Activated naive CD4-positive, alpha-beta T cell treated with anti-CD3 and anti-CD28 coated beads, Interleukin-2, amount 50 U/mL, for 24 hours (primary cell): ENCODE measurements around the gene INTS14.

Source experiments
- H3K27ac Mint-ChIP-seq: one replicate; pipeline ENCODE4 v1.8.0; 2021; ENCODE audit warnings: mild to moderate bottlenecking, mixed read lengths
- H3K27me3 Mint-ChIP-seq: one replicate; pipeline ENCODE4 v1.8.0; 2021; ENCODE audit warnings: mixed read lengths
- H3K36me3 Mint-ChIP-seq: one replicate; pipeline ENCODE4 v1.8.0; 2021; ENCODE audit warnings: mixed read lengths
- H3K4me1 Mint-ChIP-seq: one replicate; pipeline ENCODE4 v1.8.0; 2021; ENCODE audit warnings: mixed read lengths
- H3K4me3 Mint-ChIP-seq: one replicate; pipeline ENCODE4 v1.8.0; 2021; ENCODE audit warnings: mild to moderate bottlenecking, mixed read lengths
- H3K9me3 Mint-ChIP-seq: one replicate; pipeline ENCODE4 v1.8.0; 2021; ENCODE audit warnings: mixed read lengths

Gene INTS14

GRCh38 chr15:65610871-65611718 lies at the start of gene INTS14:
Gene INTS14, minus strand, starts transcription at chr15:65611131. Its CDS starts 3,751 bp downstream, at chr15:65607380.
- Mint-ChIP-seq H3K27ac (peak within 1 kb of the TSS; percentile 100), H3K36me3 (no peaks in the 10 kb centered on the region), H3K4me3 (peak within 1 kb of the TSS; percentile 98), H3K9me3 (no peaks in the 10 kb centered on the region), H3K4me1 (peaks cover 44% of the 10 kb centered on the region), H3K27me3 (no peaks in the 10 kb centered on the region)

GRCh38 chr15:65659502-65660052 lies 48.6 kb upstream of the INTS14 start:
- no peaks in the 10 kb centered on the region for H3K4me1 Mint-ChIP-seq
- H3K27me3 Mint-ChIP-seq: no peaks in the 10 kb centered on the region
- no peaks in the 10 kb centered on the region for H3K9me3 Mint-ChIP-seq
- H3K27ac Mint-ChIP-seq: no peak overlapping the region
- H3K36me3 Mint-ChIP-seq: peaks cover 7% of the 10 kb centered on the region
- H3K4me3 Mint-ChIP-seq: no peak overlapping the region

GRCh38 chr15:65655457-65655856 lies 44.5 kb upstream of the INTS14 start:
- Mint-ChIP-seq H3K36me3 (peaks cover 9% of the 10 kb centered on the region), H3K27ac (peak overlapping the region; percentile 10), H3K4me3 (no peak overlapping the region), H3K4me1 (no peaks in the 10 kb centered on the region), H3K27me3 (no peaks in the 10 kb centered on the region), H3K9me3 (no peaks in the 10 kb centered on the region)

GRCh38 chr15:65655026-65655425 lies 44.1 kb upstream of the INTS14 start:
- Mint-ChIP-seq H3K36me3 (peaks cover 9% of the 10 kb centered on the region), H3K27me3 (no peaks in the 10 kb centered on the region), H3K9me3 (no peaks in the 10 kb centered on the region), H3K4me3 (no peak overlapping the region), H3K27ac (no peak overlapping the region), H3K4me1 (no peaks in the 10 kb centered on the region)

- Mint-ChIP-seq H3K4me1 (no peaks in the 10 kb centered on the region), H3K36me3 (peaks cover 9% of the 10 kb centered on the region), H3K9me3 (no peaks in the 10 kb centered on the region), H3K4me3 (no peak overlapping the region), H3K27ac (peak overlapping the region; percentile 56), H3K27me3 (no peaks in the 10 kb centered on the region)
Measured at GRCh38 chr15:65653801-65654521, 43.0 kb upstream of the INTS14 start.

- no peak overlapping the region for H3K4me3 Mint-ChIP-seq
- H3K27me3 Mint-ChIP-seq: no peaks in the 10 kb centered on the region
- no peaks in the 10 kb centered on the region for H3K9me3 Mint-ChIP-seq
- no peaks in the 10 kb centered on the region for H3K4me1 Mint-ChIP-seq
- peaks cover 7% of the 10 kb centered on the region for H3K36me3 Mint-ChIP-seq
- H3K27ac Mint-ChIP-seq: peak overlapping the region; percentile 53
Measured at GRCh38 chr15:65653341-65653740, 42.4 kb upstream of the INTS14 start.

GRCh38 chr15:65651831-65652749 lies 41.2 kb upstream of the INTS14 start:
- Mint-ChIP-seq H3K4me1 (no peaks in the 10 kb centered on the region), H3K4me3 (no peak overlapping the region), H3K27ac (no peak overlapping the region), H3K36me3 (peaks cover 7% of the 10 kb centered on the region), H3K27me3 (no peaks in the 10 kb centered on the region), H3K9me3 (no peaks in the 10 kb centered on the region)

- Mint-ChIP-seq H3K36me3 (peaks cover 8% of the 10 kb centered on the region), H3K27me3 (no peaks in the 10 kb centered on the region), H3K27ac (no peak overlapping the region), H3K4me3 (no peak overlapping the region), H3K9me3 (no peaks in the 10 kb centered on the region), H3K4me1 (no peaks in the 10 kb centered on the region)
Measured at GRCh38 chr15:65651042-65651322, 40.1 kb upstream of the INTS14 start.

- Mint-ChIP-seq H3K36me3 (peaks cover 8% of the 10 kb centered on the region), H3K4me3 (no peak overlapping the region), H3K9me3 (no peaks in the 10 kb centered on the region), H3K27ac (no peak overlapping the region), H3K27me3 (no peaks in the 10 kb centered on the region), H3K4me1 (no peaks in the 10 kb centered on the region)
Measured at GRCh38 chr15:65650312-65651041, 39.5 kb upstream of the INTS14 start.

- H3K9me3 Mint-ChIP-seq: no peaks in the 10 kb centered on the region
- no peak overlapping the region for H3K4me3 Mint-ChIP-seq
- no peak overlapping the region for H3K27ac Mint-ChIP-seq
- peaks cover 1% of the 10 kb centered on the region for H3K36me3 Mint-ChIP-seq
- H3K4me1 Mint-ChIP-seq: no peaks in the 10 kb centered on the region
- no peaks in the 10 kb centered on the region for H3K27me3 Mint-ChIP-seq
Measured at GRCh38 chr15:65646486-65646885, 35.6 kb upstream of the INTS14 start.

- H3K4me3 Mint-ChIP-seq: no peak overlapping the region
- H3K36me3 Mint-ChIP-seq: peaks cover 1% of the 10 kb centered on the region
- H3K27ac Mint-ChIP-seq: no peak overlapping the region
- no peaks in the 10 kb centered on the region for H3K9me3 Mint-ChIP-seq
- H3K4me1 Mint-ChIP-seq: no peaks in the 10 kb centered on the region
- no peaks in the 10 kb centered on the region for H3K27me3 Mint-ChIP-seq
Measured at GRCh38 chr15:65645392-65645791, 34.5 kb upstream of the INTS14 start.

GRCh38 chr15:65644282-65644681 lies 33.4 kb upstream of the INTS14 start:
- Mint-ChIP-seq H3K4me3 (no peak overlapping the region), H3K4me1 (no peaks in the 10 kb centered on the region), H3K27ac (no peak overlapping the region), H3K27me3 (no peaks in the 10 kb centered on the region), H3K9me3 (no peaks in the 10 kb centered on the region), H3K36me3 (peaks cover 1% of the 10 kb centered on the region)

GRCh38 chr15:65642594-65642993 lies 31.7 kb upstream of the INTS14 start:
- Mint-ChIP-seq H3K9me3 (no peaks in the 10 kb centered on the region), H3K27me3 (no peaks in the 10 kb centered on the region), H3K4me3 (no peak overlapping the region), H3K4me1 (peaks cover 7% of the 10 kb centered on the region), H3K27ac (no peak overlapping the region), H3K36me3 (peaks cover 1% of the 10 kb centered on the region)

- Mint-ChIP-seq H3K27ac (no peak overlapping the region), H3K9me3 (no peaks in the 10 kb centered on the region), H3K27me3 (no peaks in the 10 kb centered on the region)
Measured at GRCh38 chr15:65641768-65642475, 31.0 kb upstream of the INTS14 start.

More at GRCh38 chr15:65641768-65642475, 31.0 kb upstream of the INTS14 start:
- Mint-ChIP-seq H3K36me3 (peaks cover under 1% of the 10 kb centered on the region), H3K4me3 (no peak overlapping the region), H3K4me1 (peaks cover 7% of the 10 kb centered on the region)
